CMK (cell line): ENCODE results near the gene MAGI1.

Experiments used
- DNase-seq: peaks from one replicate; pipeline ENCODE4 v3.0.0-alpha.2; 2010; ENCODE audit warnings: low read depth

MAGI1 gene

GRCh38 chr3:65706776-65707568 is 331.7 kb downstream of the MAGI1 start:
- no peak for DNase-seq

GRCh38 chr3:65706301-65706700 is 332.4 kb downstream of the MAGI1 start:
- no peak for DNase-seq

GRCh38 chr3:65703820-65704219 is 334.9 kb downstream of the MAGI1 start:
- DNase-seq, result no peak

GRCh38 chr3:65703026-65703425 is 335.7 kb downstream of the MAGI1 start:
- no peak for DNase-seq

- no peak for DNase-seq
Measured at GRCh38 chr3:65702202-65702601, 336.5 kb downstream of the MAGI1 start.

- no peak for DNase-seq
Measured at GRCh38 chr3:65701516-65701915, 337.2 kb downstream of the MAGI1 start.

- no peak for DNase-seq
Measured at GRCh38 chr3:65689436-65689835, 349.3 kb downstream of the MAGI1 start.

- no peak for DNase-seq
Measured at GRCh38 chr3:65687741-65688140, 351.0 kb downstream of the MAGI1 start.

GRCh38 chr3:65685621-65686235 is 353.0 kb downstream of the MAGI1 start:
- no peak for DNase-seq

- DNase-seq, result no peak
Measured at GRCh38 chr3:65678516-65678915, 360.2 kb downstream of the MAGI1 start.

- no peak for DNase-seq
Measured at GRCh38 chr3:65677486-65678010, 361.2 kb downstream of the MAGI1 start.

GRCh38 chr3:65676580-65676979 is 362.1 kb downstream of the MAGI1 start:
- DNase-seq, result no peak

- DNase-seq, result no peak
Measured at GRCh38 chr3:65675011-65675410, 363.7 kb downstream of the MAGI1 start.

GRCh38 chr3:65674226-65674625 is 364.5 kb downstream of the MAGI1 start:
- DNase-seq, result no peak

- no peak for DNase-seq
Measured at GRCh38 chr3:65672871-65673815, 365.6 kb downstream of the MAGI1 start.

- DNase-seq, result no peak
Measured at GRCh38 chr3:65672061-65672460, 366.7 kb downstream of the MAGI1 start.

GRCh38 chr3:65671004-65671403 is 367.7 kb downstream of the MAGI1 start:
- no peak for DNase-seq

GRCh38 chr3:65669163-65669875 is 369.4 kb downstream of the MAGI1 start:
- no peak for DNase-seq

GRCh38 chr3:65667963-65668362 is 370.8 kb downstream of the MAGI1 start:
- no peak for DNase-seq

- no peak for DNase-seq
Measured at GRCh38 chr3:65666448-65667091, 372.1 kb downstream of the MAGI1 start.

- no peak for DNase-seq
Measured at GRCh38 chr3:65665915-65666314, 372.8 kb downstream of the MAGI1 start.
